ENCODE results near the gene WIPI1.

DNA sequence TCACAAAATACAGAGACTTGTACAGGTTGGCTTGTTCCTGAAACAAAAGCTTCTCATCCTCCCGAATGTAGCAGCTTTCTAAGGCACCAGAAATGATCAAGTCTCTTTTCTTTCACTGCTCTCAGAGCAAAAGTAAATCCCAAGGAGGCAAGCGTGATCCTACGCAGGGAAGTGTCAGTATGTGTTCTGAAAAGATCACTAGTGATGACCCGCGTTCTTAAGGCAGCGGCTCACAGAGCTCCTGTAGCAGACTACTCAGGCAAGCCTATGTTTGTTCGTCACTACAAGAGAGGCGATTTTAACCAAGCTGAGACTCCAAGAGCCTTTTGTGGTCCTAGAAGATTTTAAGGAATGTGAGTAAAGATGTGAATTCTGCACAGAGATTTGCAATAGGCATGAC lies 34.5 kb downstream of the WIPI1 start:
- TF ChIP-seq CTCF (IDR thresholded peaks at IDR 0.05) (no peak), REST (IDR thresholded peaks at IDR 0.05; ENCODE audit: insufficient read depth in 1 of 2, low read depth in 2 of 2, low read length in 1 of 2) (no peak), POLR2AphosphoS5 (IDR thresholded peaks at IDR 0.05; ENCODE audit: low read depth, low read length) (no peak), TCF7L2 (IDR thresholded peaks at IDR 0.05; ENCODE audit: low read depth, low read length) (no peak)

Measured in Panc1 (cell line).